Measurements from ENCODE around the gene WWOX.

Gene WWOX

GRCh38 chr16:78307824-78308528 is 208.5 kb downstream of the WWOX start:
- DNase-seq, result no peak

GRCh38 chr16:78309763-78310162 is 210.3 kb downstream of the WWOX start:
- no peak for DNase-seq

GRCh38 chr16:78310196-78310595 is 210.7 kb downstream of the WWOX start:
- DNase-seq, result no peak

- DNase-seq, result no peak
Measured at GRCh38 chr16:78310990-78311561, 211.6 kb downstream of the WWOX start.

- no peak for DNase-seq
Measured at GRCh38 chr16:78311831-78312230, 212.4 kb downstream of the WWOX start.

- no peak for DNase-seq
Measured at GRCh38 chr16:78317564-78318240, 218.2 kb downstream of the WWOX start.

- DNase-seq, result no peak
Measured at GRCh38 chr16:78321620-78322360, 222.3 kb downstream of the WWOX start.

- DNase-seq, result no peak
Measured at GRCh38 chr16:78323315-78323714, 223.9 kb downstream of the WWOX start.

- DNase-seq, result no peak
Measured at GRCh38 chr16:78324649-78325285, 225.3 kb downstream of the WWOX start.

GRCh38 chr16:78325468-78326352 is 226.3 kb downstream of the WWOX start:
- DNase-seq, result no peak

GRCh38 chr16:78326731-78327130 is 227.3 kb downstream of the WWOX start:
- no peak for DNase-seq

- no peak for DNase-seq
Measured at GRCh38 chr16:78331731-78332130, 232.3 kb downstream of the WWOX start.

- no peak for DNase-seq
Measured at GRCh38 chr16:78333808-78334207, 234.4 kb downstream of the WWOX start.

GRCh38 chr16:78340590-78340989 is 241.1 kb downstream of the WWOX start:
- DNase-seq, result no peak

GRCh38 chr16:78348068-78348467 is 248.6 kb downstream of the WWOX start:
- no peak for DNase-seq

- DNase-seq, result no peak
Measured at GRCh38 chr16:78348886-78349285, 249.4 kb downstream of the WWOX start.

- DNase-seq, result no peak
Measured at GRCh38 chr16:78352184-78352583, 252.7 kb downstream of the WWOX start.

- no peak for DNase-seq
Measured at GRCh38 chr16:78353640-78354275, 254.3 kb downstream of the WWOX start.

GRCh38 chr16:78362524-78363135 is 263.2 kb downstream of the WWOX start:
- no peak for DNase-seq

GRCh38 chr16:78363843-78364555 is 264.5 kb downstream of the WWOX start:
- DNase-seq, result no peak

- no peak for DNase-seq
Measured at GRCh38 chr16:78364556-78364880, 265.1 kb downstream of the WWOX start.
